IPS DF 6.9 (cell line): ENCODE results near the gene SRI.
A peak's percentile ranks its signal among the peaks of the same experiment; 100 is the strongest.

ENCODE experiments used
- DNase-seq: peaks from one replicate; pipeline ENCODE4 v3.0.0-alpha.2; 2013; ENCODE audit warnings: low read depth, low spot score
- H3K27ac ChIP-seq: one replicate; pipeline ENCODE4 v1.5.1; 2013; ENCODE audit warnings: low read length, control low read depth
- H3K27me3 ChIP-seq: 2 replicates; pipeline ENCODE4 v1.6.1; 2013; ENCODE audit warnings: mild to moderate bottlenecking, low read length; ENCODE audit not compliant: control insufficient read depth, insufficient read depth
- H3K36me3 ChIP-seq: 2 replicates; pipeline ENCODE4 v1.6.1; 2013; ENCODE audit warnings: low read length; ENCODE audit not compliant: control insufficient read depth, insufficient read depth
- H3K4me1 ChIP-seq: 2 replicates; pipeline ENCODE4 v1.6.1; 2013; ENCODE audit warnings: low read length; ENCODE audit not compliant: control insufficient read depth, insufficient read depth
- H3K4me3 ChIP-seq: 2 replicates; pipeline ENCODE4 v1.5.1; 2013; ENCODE audit warnings: mild to moderate bottlenecking, low read length
- H3K9me3 ChIP-seq: 2 replicates; pipeline ENCODE4 v1.6.1; 2013; ENCODE audit warnings: low read length, inconsistent platforms; ENCODE audit not compliant: control insufficient read depth, insufficient read depth
- WGBS: extraction: QIAGEN DNeasy Blood & Tissue Kit; methylation state at CpG from one replicate; pipeline ENCODE4 v1.1.7; 2013; ENCODE audit warnings: mixed read lengths, missing lambda C conversion rate; ENCODE audit not compliant: insufficient read length, insufficient coverage; 5-methylcytosine and 5-hydroxymethylcytosine counted together

SRI gene

GRCh38 chr7:88256906-88257305 is 37.1 kb upstream of the SRI start:
- Histone ChIP-seq H3K27ac (no peak overlapping the region), H3K36me3 (no peaks in the 10 kb centered on the region), H3K27me3 (no peaks in the 10 kb centered on the region), H3K4me3 (no peak overlapping the region), H3K4me1 (no peaks in the 10 kb centered on the region), H3K9me3 (no peaks in the 10 kb centered on the region)
- DNase-seq: no peak

DNA sequence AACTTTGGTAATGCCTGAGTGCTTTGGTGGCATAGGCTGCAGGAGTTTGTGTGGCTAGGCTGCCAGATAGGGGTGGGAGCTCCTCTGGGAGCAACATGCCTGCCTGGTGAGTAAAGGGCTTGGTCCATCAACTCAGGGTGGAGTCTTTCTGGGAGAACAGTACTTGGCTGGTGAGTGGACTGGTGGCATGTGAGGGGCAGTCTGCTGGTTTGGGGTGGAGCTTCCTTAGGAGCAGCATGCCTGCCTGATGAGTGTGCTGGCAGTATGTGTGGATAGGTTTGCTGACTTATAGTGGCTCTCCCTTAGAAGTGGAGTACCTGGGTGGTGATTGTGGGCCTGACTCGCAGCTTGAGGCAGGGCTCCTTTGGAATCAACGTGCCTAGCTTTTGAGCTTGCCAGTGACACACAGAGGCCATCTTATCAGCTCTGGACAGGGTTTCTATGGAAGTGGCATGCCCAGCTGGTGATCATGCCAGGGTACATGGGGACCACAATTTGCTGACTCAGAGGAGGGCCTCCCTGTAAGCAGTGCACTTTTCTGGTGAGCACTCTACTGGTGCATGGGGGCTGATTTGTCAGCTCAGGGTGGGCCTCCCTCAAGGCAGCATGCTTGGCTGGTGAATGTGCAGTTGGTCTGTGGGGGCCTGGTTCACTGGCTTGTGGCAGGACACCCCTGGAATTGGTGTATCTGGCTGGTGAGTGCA is 35.0 kb upstream of the SRI start:
- Histone ChIP-seq H3K9me3 (no peaks in the 10 kb centered on the region), H3K27me3 (no peaks in the 10 kb centered on the region), H3K36me3 (no peaks in the 10 kb centered on the region), H3K4me3 (no peak overlapping the region), H3K27ac (no peak overlapping the region), H3K4me1 (no peaks in the 10 kb centered on the region)
- no peak for DNase-seq
- WGBS: no CpG with 5 or more reads among the region's 2 CpGs

DNA sequence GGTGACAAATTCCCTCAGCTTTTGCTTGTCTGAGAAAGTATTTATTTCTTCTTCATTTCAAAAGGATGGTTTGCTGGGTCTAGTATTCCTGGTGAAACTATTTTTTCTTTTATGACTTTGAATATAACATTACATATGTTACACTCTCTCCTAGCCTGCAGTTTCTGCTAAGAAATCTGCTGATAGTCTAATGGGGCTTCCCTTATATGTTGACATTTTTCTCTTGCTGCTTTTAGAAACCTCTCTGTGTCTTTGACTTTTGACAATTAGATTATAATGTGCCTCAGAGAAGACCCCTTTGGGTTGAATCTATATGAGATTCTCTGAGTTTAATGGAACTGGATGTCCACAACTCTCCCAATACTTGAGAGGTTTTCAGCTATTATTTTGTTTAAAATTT is 33.8 kb upstream of the SRI start:
- Histone ChIP-seq H3K36me3 (no peaks in the 10 kb centered on the region), H3K27ac (no peak overlapping the region)

GRCh38 chr7:88244258-88244657 is 24.4 kb upstream of the SRI start:
- DNase-seq: no peak
- no peaks in the 10 kb centered on the region for H3K9me3 ChIP-seq
- no peak overlapping the region for H3K4me3 ChIP-seq
- H3K36me3 ChIP-seq: no peaks in the 10 kb centered on the region
- no CpG with 5 or more reads among the region's 1 CpG for WGBS
- H3K4me1 ChIP-seq: no peaks in the 10 kb centered on the region
- H3K27me3 ChIP-seq: no peaks in the 10 kb centered on the region
- no peak overlapping the region for H3K27ac ChIP-seq

More for the DNA sequence above, 33.8 kb upstream of the SRI start:
- no peak for DNase-seq
- Histone ChIP-seq H3K4me3 (no peak overlapping the region), H3K27me3 (no peaks in the 10 kb centered on the region), H3K4me1 (no peaks in the 10 kb centered on the region), H3K9me3 (no peaks in the 10 kb centered on the region)

GRCh38 chr7:88243345-88243909 is 23.6 kb upstream of the SRI start:
- no peak overlapping the region for H3K27ac ChIP-seq
- no CpG with 5 or more reads among the region's 2 CpGs for WGBS
- H3K4me3 ChIP-seq: no peak overlapping the region
- no peaks in the 10 kb centered on the region for H3K4me1 ChIP-seq
- no peaks in the 10 kb centered on the region for H3K36me3 ChIP-seq
- DNase-seq: peak; percentile 35
- no peaks in the 10 kb centered on the region for H3K9me3 ChIP-seq
- H3K27me3 ChIP-seq: no peaks in the 10 kb centered on the region

DNA sequence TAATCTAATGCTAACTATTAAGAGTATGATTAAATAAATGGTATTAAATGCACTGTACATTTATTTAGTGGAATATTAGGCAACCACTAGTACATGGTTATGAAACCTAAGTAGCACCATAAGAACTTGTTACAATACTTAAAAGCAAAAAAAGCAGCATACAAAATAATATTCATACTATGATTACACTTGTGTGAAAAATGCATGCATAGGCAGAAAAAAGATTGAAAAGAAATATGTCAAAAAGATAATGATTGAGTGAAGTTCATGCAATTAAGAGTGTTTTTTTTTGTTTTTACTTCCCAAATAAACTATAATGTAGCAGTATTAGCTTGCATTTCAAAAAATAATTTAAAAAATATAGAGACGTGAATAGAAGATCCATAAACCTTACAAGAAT is 20.0 kb upstream of the SRI start:
- Histone ChIP-seq H3K4me1 (no peaks in the 10 kb centered on the region), H3K9me3 (no peaks in the 10 kb centered on the region), H3K27me3 (no peaks in the 10 kb centered on the region), H3K27ac (no peak overlapping the region), H3K4me3 (no peak overlapping the region), H3K36me3 (no peaks in the 10 kb centered on the region)
- WGBS: no CpG with 5 or more reads among the region's 1 CpG
- no peak for DNase-seq

GRCh38 chr7:88233828-88234227 is 14.0 kb upstream of the SRI start:
- DNase-seq: no peak
- no peak overlapping the region for H3K27ac ChIP-seq

DNA sequence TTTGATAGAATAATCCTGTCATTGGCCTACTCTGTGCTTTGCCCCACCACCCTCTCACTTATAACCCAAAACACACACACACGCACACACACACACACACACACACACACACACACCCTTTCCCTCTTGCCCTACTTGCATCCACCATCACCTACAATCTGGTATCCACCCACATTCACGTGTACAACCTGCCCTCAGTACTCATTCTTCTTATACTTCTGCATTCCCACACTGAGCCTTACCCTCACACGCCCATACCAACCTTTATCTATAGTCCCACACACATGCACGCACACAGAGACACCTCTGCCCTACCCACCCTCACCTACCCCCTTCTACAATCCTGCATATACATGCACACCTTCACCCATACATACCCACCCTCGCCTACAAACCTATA is 10.8 kb upstream of the SRI start:
- WGBS: 100% methylated on average over 4 of the region's 5 CpGs
- Histone ChIP-seq H3K4me1 (no peaks in the 10 kb centered on the region), H3K9me3 (no peaks in the 10 kb centered on the region), H3K4me3 (no peak overlapping the region), H3K27ac (no peak overlapping the region), H3K36me3 (no peaks in the 10 kb centered on the region), H3K27me3 (no peaks in the 10 kb centered on the region)
- no peak for DNase-seq

More at GRCh38 chr7:88233828-88234227, 14.0 kb upstream of the SRI start:
- H3K9me3 ChIP-seq: no peaks in the 10 kb centered on the region
- H3K36me3 ChIP-seq: no peaks in the 10 kb centered on the region
- H3K4me3 ChIP-seq: no peak overlapping the region
- H3K4me1 ChIP-seq: no peaks in the 10 kb centered on the region
- no peaks in the 10 kb centered on the region for H3K27me3 ChIP-seq

DNA sequence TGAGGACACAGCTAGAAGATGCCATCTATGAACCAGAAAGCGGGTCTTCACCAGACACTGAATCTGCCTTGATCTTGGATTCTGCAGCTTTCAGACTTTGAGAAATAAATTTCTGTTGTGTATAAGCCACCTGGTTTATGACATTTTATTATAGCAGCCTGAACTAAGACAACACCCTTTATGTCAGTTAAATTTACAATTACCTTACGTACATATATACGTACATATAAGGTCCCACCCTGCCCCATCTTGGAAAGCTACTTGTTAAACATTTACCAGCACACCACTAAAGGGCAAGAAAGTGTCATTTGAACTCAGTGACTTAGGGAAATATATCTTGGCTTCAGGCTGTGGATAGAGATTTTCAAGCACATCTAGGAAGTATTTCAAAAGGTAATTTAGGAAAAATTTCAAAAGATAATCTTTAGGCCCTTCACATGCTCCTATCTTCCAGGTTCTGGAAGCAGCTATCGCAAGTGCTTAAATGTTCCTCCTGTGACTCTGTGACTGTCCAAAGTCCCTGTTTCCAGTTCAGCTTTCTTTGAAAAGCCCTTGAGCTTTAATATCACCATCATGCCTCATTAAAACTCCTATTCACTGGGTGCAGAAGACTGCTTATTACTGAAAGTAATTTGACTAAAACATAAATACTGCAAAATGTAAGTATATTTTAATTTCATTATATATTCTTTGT is 9.6 kb upstream of the SRI start:
- no peak for DNase-seq
- WGBS: no CpG with 5 or more reads among the region's 4 CpGs

DNA sequence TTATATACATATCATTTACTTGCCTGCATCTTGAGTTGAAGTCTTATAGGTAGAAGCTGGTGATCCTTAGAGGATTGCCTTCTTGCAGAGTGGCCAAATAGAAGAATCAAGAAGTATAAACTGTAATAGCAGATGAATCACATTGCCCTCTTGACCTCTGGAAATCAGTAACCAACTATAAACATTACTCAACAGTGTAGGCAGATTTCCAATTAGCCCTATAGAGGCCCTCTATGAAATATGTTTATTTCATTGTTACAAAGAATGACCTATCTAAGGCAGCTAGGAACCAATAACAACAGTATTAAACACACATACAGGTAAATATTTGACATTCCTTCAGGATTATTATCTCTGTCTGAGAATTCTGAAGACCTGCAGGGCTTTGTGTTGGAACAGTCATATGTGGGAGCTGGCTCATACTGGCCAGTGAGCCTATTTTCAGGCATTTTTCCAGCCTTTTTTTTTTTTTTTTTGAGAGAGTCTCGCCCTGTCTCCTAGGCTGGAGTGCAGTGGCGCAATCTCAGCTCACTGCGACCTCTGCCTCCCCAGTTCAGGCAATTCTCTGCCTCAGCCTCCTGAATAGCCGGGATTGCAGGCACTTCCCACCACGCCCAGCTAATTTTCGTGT is 7.2 kb upstream of the SRI start:
- H3K9me3 ChIP-seq: no peaks in the 10 kb centered on the region
- no CpG with 5 or more reads among the region's 6 CpGs for WGBS
- H3K27ac ChIP-seq: no peak overlapping the region

More for the DNA sequence above, 9.6 kb upstream of the SRI start:
- H3K9me3 ChIP-seq: no peaks in the 10 kb centered on the region
- H3K4me1 ChIP-seq: no peaks in the 10 kb centered on the region
- no peaks in the 10 kb centered on the region for H3K27me3 ChIP-seq
- no peak overlapping the region for H3K27ac ChIP-seq
- H3K36me3 ChIP-seq: no peaks in the 10 kb centered on the region
- H3K4me3 ChIP-seq: no peak overlapping the region

More for the DNA sequence above, 7.2 kb upstream of the SRI start:
- Histone ChIP-seq H3K27me3 (no peaks in the 10 kb centered on the region), H3K4me3 (no peak overlapping the region), H3K4me1 (no peaks in the 10 kb centered on the region), H3K36me3 (no peaks in the 10 kb centered on the region)
- DNase-seq: no peak
